Mucosa of rectum (tissue), 2 donors: ENCODE results near the gene CLSTN1.
A peak's percentile ranks its signal among the peaks of the same experiment; 100 is the strongest.

Experiments used
- H3K27ac ChIP-seq, 2 donors: one replicate each; pipeline ENCODE4 v1.7.0; 2013; ENCODE audit warnings: inconsistent platforms in 2 of 2, low read depth in 2 of 2, low read length in 2 of 2
- H3K27me3 ChIP-seq, 2 donors: one replicate each; pipeline ENCODE4 v1.7.0; 2013; ENCODE audit warnings: low read length in 2 of 2; ENCODE audit not compliant: control insufficient read depth in 2 of 2, insufficient read depth in 2 of 2
- H3K36me3 ChIP-seq, 2 donors: one replicate each; pipeline ENCODE4 v1.7.0; 2013; ENCODE audit warnings: low read length in 2 of 2; ENCODE audit not compliant: control insufficient read depth in 2 of 2, insufficient read depth in 2 of 2
- H3K4me1 ChIP-seq, 2 donors: one replicate each; pipeline ENCODE4 v1.7.0; 2013; ENCODE audit warnings: low read length in 2 of 2, mild to moderate bottlenecking in 1 of 2; ENCODE audit not compliant: control insufficient read depth in 2 of 2, insufficient read depth in 2 of 2
- H3K4me3 ChIP-seq, 2 donors: one replicate each; pipeline ENCODE4 v1.7.0; 2013; ENCODE audit warnings: low read length in 2 of 2
- H3K9ac ChIP-seq, 2 donors: one replicate each; pipeline ENCODE4 v1.7.0; 2013; ENCODE audit warnings: low read length in 2 of 2, low read depth in 1 of 2, mild to moderate bottlenecking in 1 of 2
- H3K9me3 ChIP-seq, 2 donors: one replicate each; pipeline ENCODE4 v1.7.0; 2013; ENCODE audit warnings: low read length in 2 of 2; ENCODE audit not compliant: control insufficient read depth in 2 of 2
- donor health status: healthy.
- donor health status: Normal muscosa, but diverticular disease.

Gene CLSTN1

GRCh38 chr1:9866836-9867235 lies 43.1 kb upstream of the CLSTN1 start:
- Histone ChIP-seq H3K4me1 (no peaks in the 10 kb centered on the region), H3K27ac (no peak overlapping the region), H3K9me3 (no peaks in the 10 kb centered on the region), H3K9ac (no peak overlapping the region), H3K27me3 (no peaks in the 10 kb centered on the region), H3K36me3 (peaks cover 4 to 14% of the 10 kb centered on the region in 2 donors), H3K4me3 (no peak overlapping the region)

- Histone ChIP-seq H3K4me3 (no peak overlapping the region), H3K36me3 (peaks cover 0 to 12% of the 10 kb centered on the region in 2 donors), H3K27ac (no peak overlapping the region), H3K9me3 (no peaks in the 10 kb centered on the region), H3K9ac (no peak overlapping the region), H3K4me1 (no peaks in the 10 kb centered on the region), H3K27me3 (no peaks in the 10 kb centered on the region)
Observed at GRCh38 chr1:9865724-9866123, 42.0 kb upstream of the CLSTN1 start.

GRCh38 chr1:9863371-9863770 lies 39.6 kb upstream of the CLSTN1 start:
- no peaks in the 10 kb centered on the region for H3K4me1 ChIP-seq
- H3K9me3 ChIP-seq, result no peaks in the 10 kb centered on the region
- H3K9ac ChIP-seq, result no peak overlapping the region
- no peak overlapping the region for H3K4me3 ChIP-seq
- no peaks in the 10 kb centered on the region for H3K27me3 ChIP-seq
- peaks cover 0 to 9% of the 10 kb centered on the region in 2 donors for H3K36me3 ChIP-seq
- H3K27ac ChIP-seq, result no peak overlapping the region

- Histone ChIP-seq H3K4me1 (no peaks in the 10 kb centered on the region), H3K9me3 (no peaks in the 10 kb centered on the region), H3K36me3 (peaks cover 0 to 6% of the 10 kb centered on the region in 2 donors), H3K9ac (no peak overlapping the region), H3K27ac (no peak overlapping the region), H3K27me3 (no peaks in the 10 kb centered on the region), H3K4me3 (no peak overlapping the region)
Observed at GRCh38 chr1:9861360-9861759, 37.6 kb upstream of the CLSTN1 start.

GRCh38 chr1:9860887-9861286 lies 37.1 kb upstream of the CLSTN1 start:
- Histone ChIP-seq H3K9ac (no peak overlapping the region), H3K36me3 (peaks cover 0 to 4% of the 10 kb centered on the region in 2 donors), H3K4me1 (no peaks in the 10 kb centered on the region), H3K9me3 (no peaks in the 10 kb centered on the region), H3K4me3 (no peak overlapping the region), H3K27ac (no peak overlapping the region), H3K27me3 (no peaks in the 10 kb centered on the region)

GRCh38 chr1:9859281-9860014 lies 35.7 kb upstream of the CLSTN1 start:
- Histone ChIP-seq H3K9ac (peak overlapping the region in 1 of 2 donors; percentile 6), H3K27ac (no peak overlapping the region), H3K36me3 (peaks cover 0 to 4% of the 10 kb centered on the region in 2 donors)

GRCh38 chr1:9858293-9859035 lies 34.7 kb upstream of the CLSTN1 start:
- Histone ChIP-seq H3K27me3 (no peaks in the 10 kb centered on the region), H3K9me3 (no peaks in the 10 kb centered on the region), H3K9ac (no peak overlapping the region), H3K4me1 (no peaks in the 10 kb centered on the region), H3K4me3 (no peak overlapping the region), H3K27ac (no peak overlapping the region), H3K36me3 (peaks cover 0 to 4% of the 10 kb centered on the region in 2 donors)

More at GRCh38 chr1:9859281-9860014, 35.7 kb upstream of the CLSTN1 start:
- Histone ChIP-seq H3K9me3 (no peaks in the 10 kb centered on the region), H3K4me3 (no peak overlapping the region), H3K4me1 (no peaks in the 10 kb centered on the region), H3K27me3 (no peaks in the 10 kb centered on the region)

- Histone ChIP-seq H3K9me3 (no peaks in the 10 kb centered on the region), H3K4me1 (no peaks in the 10 kb centered on the region), H3K27me3 (no peaks in the 10 kb centered on the region), H3K36me3 (no peaks in the 10 kb centered on the region), H3K4me3 (no peak overlapping the region), H3K27ac (no peak overlapping the region), H3K9ac (no peak overlapping the region)
Observed at GRCh38 chr1:9855186-9855585, 31.4 kb upstream of the CLSTN1 start.

GRCh38 chr1:9853249-9853595 lies 29.5 kb upstream of the CLSTN1 start:
- no peak overlapping the region for H3K9ac ChIP-seq
- H3K9me3 ChIP-seq, result no peaks in the 10 kb centered on the region
- H3K4me3 ChIP-seq, result no peak overlapping the region
- no peaks in the 10 kb centered on the region for H3K36me3 ChIP-seq
- H3K27ac ChIP-seq, result no peak overlapping the region
- no peaks in the 10 kb centered on the region for H3K27me3 ChIP-seq
- no peaks in the 10 kb centered on the region for H3K4me1 ChIP-seq

- Histone ChIP-seq H3K27me3 (no peaks in the 10 kb centered on the region), H3K9me3 (no peaks in the 10 kb centered on the region), H3K4me3 (no peak overlapping the region), H3K36me3 (no peaks in the 10 kb centered on the region), H3K27ac (no peak overlapping the region), H3K4me1 (no peaks in the 10 kb centered on the region), H3K9ac (no peak overlapping the region)
Observed at GRCh38 chr1:9852410-9853248, 28.9 kb upstream of the CLSTN1 start.
